Smooth muscle cell (in vitro differentiated cells): ENCODE data around the gene RGL1. TPM values are rescaled to one million over a fixed set of nuclear protein-coding genes. Genes with fewer than 3 reads are reported as not detected.

ENCODE experiments used
- DNase-seq: peaks from one replicate; lab custom pipeline; 2025; ENCODE audit not compliant: unreplicated experiment; lab: John Stamatoyannopoulos, UW
- H2AFZ ChIP-seq: fragments of 200-600 bp; sonication (generic); 2 replicates; pipeline ENCODE4 v1.6.0; 2016; ENCODE audit warnings: antibody characterized with exemption, low read depth, mild to moderate bottlenecking
- H3F3A ChIP-seq: fragments of 200-600 bp; sonication (generic); 2 replicates; pipeline ENCODE4 v1.6.0; 2017; ENCODE audit warnings: antibody characterized with exemption, low read depth
- H3K27ac ChIP-seq: fragments of 200-600 bp; sonication (generic); 2 replicates; pipeline ENCODE4 v1.5.1; 2016; ENCODE audit warnings: low read depth, mild to moderate bottlenecking
- H3K27me3 ChIP-seq: fragments of 200-600 bp; sonication (generic); 2 replicates; pipeline ENCODE4 v1.6.1; 2016; ENCODE audit warnings: low read depth, mild to moderate bottlenecking
- H3K36me3 ChIP-seq: fragments of 200-600 bp; sonication (generic); 2 replicates; pipeline ENCODE4 v1.5.1; 2016; ENCODE audit warnings: low read depth
- H3K4me1 ChIP-seq: fragments of 200-600 bp; sonication (generic); 2 replicates; pipeline ENCODE4 v1.5.1; 2016; ENCODE audit warnings: low read depth
- H3K4me2 ChIP-seq: fragments of 200-600 bp; sonication (generic); 2 replicates; pipeline ENCODE4 v1.6.0; 2016; ENCODE audit warnings: mild to moderate bottlenecking
- H3K4me3 ChIP-seq: fragments of 200-600 bp; sonication (generic); 2 replicates; pipeline ENCODE4 v1.5.1; 2016; ENCODE audit warnings: mild to moderate bottlenecking
- H3K79me2 ChIP-seq: fragments of 200-600 bp; sonication (generic); 2 replicates; pipeline ENCODE4 v1.6.0; 2016; ENCODE audit warnings: low read depth, mild to moderate bottlenecking
- H3K9ac ChIP-seq: fragments of 200-600 bp; sonication (generic); 2 replicates; pipeline ENCODE4 v1.6.0; 2016; ENCODE audit warnings: low read depth
- H3K9me3 ChIP-seq: fragments of 200-600 bp; sonication (generic); replicated peaks from 2 replicates; pipeline ENCODE4 v1.5.1; 2016; ENCODE audit warnings: low read depth
- H4K20me1 ChIP-seq: fragments of 200-600 bp; sonication (generic); 2 replicates; pipeline ENCODE4 v1.6.0; 2016; ENCODE audit warnings: low read depth
- WGBS: methylation state at CpG from one replicate; pipeline ENCODE4 v1.1.7; 2016; ENCODE audit warnings: low lambda C conversion rate; 5-methylcytosine and 5-hydroxymethylcytosine counted together
- polyA plus RNA-seq: library from polyadenylated mRNA; unstranded; fragments of >200 nt; fragmentation: Nextera tagmentation; extraction: Ambion mirVana; gene quantifications from 2 replicates; pipeline ENCODE4 v1.2.1, GENCODE V29; 2016
- total RNA-seq: library from RNA; depleted of rRNA; stranded (reverse); fragments of >200 nt; gene quantifications from 2 replicates; pipeline ENCODE4 v1.2.3, GENCODE V29; 2014
- TF ChIP-seq, protein P1 (sequence below): fragments of 200-600 bp; sonication (generic); IDR thresholded peaks from 2 replicates; pipeline ENCODE4 v1.5.1; 2017; ENCODE audit warnings: borderline replicate concordance, mild to moderate bottlenecking, antibody characterized with exemption; ENCODE audit not compliant: insufficient read depth, poor library complexity, severe bottlenecking

Gene RGL1
- total and polyA plus RNA-seq, 2 experiments from 2014 or later: 21.1 to 21.4 TPM

GRCh38 chr1:183886083-183886828 is 81.3 kb downstream of the RGL1 start:
- 98% methylated on average over 3 of the region's 3 CpGs for WGBS
- H3K27me3 ChIP-seq: no peaks in the 10 kb centered on the region
- H3K4me3 ChIP-seq: no peak overlapping the region
- no peaks in the 10 kb centered on the region for H3F3A ChIP-seq
- H3K27ac ChIP-seq: no peak overlapping the region
- H3K36me3 ChIP-seq: peaks cover 33% of the 10 kb centered on the region
- H3K4me1 ChIP-seq: peaks cover 9% of the 10 kb centered on the region
- no peak overlapping the region for H2AFZ ChIP-seq
- DNase-seq: no peak
- TF ChIP-seq, protein P1, sequence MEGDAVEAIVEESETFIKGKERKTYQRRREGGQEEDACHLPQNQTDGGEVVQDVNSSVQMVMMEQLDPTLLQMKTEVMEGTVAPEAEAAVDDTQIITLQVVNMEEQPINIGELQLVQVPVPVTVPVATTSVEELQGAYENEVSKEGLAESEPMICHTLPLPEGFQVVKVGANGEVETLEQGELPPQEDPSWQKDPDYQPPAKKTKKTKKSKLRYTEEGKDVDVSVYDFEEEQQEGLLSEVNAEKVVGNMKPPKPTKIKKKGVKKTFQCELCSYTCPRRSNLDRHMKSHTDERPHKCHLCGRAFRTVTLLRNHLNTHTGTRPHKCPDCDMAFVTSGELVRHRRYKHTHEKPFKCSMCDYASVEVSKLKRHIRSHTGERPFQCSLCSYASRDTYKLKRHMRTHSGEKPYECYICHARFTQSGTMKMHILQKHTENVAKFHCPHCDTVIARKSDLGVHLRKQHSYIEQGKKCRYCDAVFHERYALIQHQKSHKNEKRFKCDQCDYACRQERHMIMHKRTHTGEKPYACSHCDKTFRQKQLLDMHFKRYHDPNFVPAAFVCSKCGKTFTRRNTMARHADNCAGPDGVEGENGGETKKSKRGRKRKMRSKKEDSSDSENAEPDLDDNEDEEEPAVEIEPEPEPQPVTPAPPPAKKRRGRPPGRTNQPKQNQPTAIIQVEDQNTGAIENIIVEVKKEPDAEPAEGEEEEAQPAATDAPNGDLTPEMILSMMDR: no peak
- H3K4me2 ChIP-seq: no peak overlapping the region
- no peaks in the 10 kb centered on the region for H4K20me1 ChIP-seq
- no peaks in the 10 kb centered on the region for H3K79me2 ChIP-seq
- H3K9me3 ChIP-seq: no peaks in the 10 kb centered on the region
- no peak overlapping the region for H3K9ac ChIP-seq

DNA sequence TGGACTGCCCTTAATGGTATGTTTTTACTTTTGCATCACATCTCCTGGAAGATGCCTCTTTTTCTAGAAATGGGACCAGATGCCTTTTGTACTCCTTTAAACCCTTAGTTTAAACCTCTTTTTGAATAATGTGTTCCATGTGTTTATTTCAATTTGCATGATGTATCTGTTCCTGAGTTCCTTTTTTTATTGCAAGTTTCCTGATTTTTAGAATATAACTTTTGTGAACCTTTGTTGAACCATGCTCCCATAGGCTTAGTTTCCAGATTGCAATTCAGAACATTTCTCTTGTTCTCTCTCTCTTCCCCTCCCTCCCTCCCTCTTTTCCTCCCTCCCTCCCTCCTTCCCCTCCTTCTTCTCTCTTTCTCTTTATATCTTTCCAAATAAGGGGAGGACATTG is 81.9 kb downstream of the RGL1 start:
- no peaks in the 10 kb centered on the region for H3K79me2 ChIP-seq
- no peak overlapping the region for H3K4me3 ChIP-seq
- peaks cover 4% of the 10 kb centered on the region for H3K4me1 ChIP-seq
- H3F3A ChIP-seq: no peaks in the 10 kb centered on the region
- no peak overlapping the region for H2AFZ ChIP-seq
- H3K27ac ChIP-seq: no peak overlapping the region
- no peak for DNase-seq
- H3K9me3 ChIP-seq: no peaks in the 10 kb centered on the region
- H3K9ac ChIP-seq: no peak overlapping the region
- H4K20me1 ChIP-seq: no peaks in the 10 kb centered on the region
- peaks cover 33% of the 10 kb centered on the region for H3K36me3 ChIP-seq
- TF ChIP-seq, protein P1: no peak
- no peak overlapping the region for H3K4me2 ChIP-seq
- no peaks in the 10 kb centered on the region for H3K27me3 ChIP-seq

- no peak overlapping the region for H3K9ac ChIP-seq
- no peaks in the 10 kb centered on the region for H3K9me3 ChIP-seq
- H3K4me1 ChIP-seq: no peaks in the 10 kb centered on the region
- no peaks in the 10 kb centered on the region for H3K79me2 ChIP-seq
- WGBS: 89% methylated on average over 9 of the region's 9 CpGs
- H3K27ac ChIP-seq: no peak overlapping the region
- TF ChIP-seq, protein P1: no peak
- peaks cover 7% of the 10 kb centered on the region for H3F3A ChIP-seq
- H3K36me3 ChIP-seq: peaks cover 33% of the 10 kb centered on the region
- H2AFZ ChIP-seq: no peak overlapping the region
- no peak for DNase-seq
- H4K20me1 ChIP-seq: no peaks in the 10 kb centered on the region
- H3K4me2 ChIP-seq: no peak overlapping the region
- no peak overlapping the region for H3K4me3 ChIP-seq
- no peaks in the 10 kb centered on the region for H3K27me3 ChIP-seq
Observed at GRCh38 chr1:183887826-183888819, 83.2 kb downstream of the RGL1 start.
